WI38 (cell line): ENCODE data around the gene PTPRE.

Source experiments
- H3K4me3 ChIP-seq: 2 replicates; pipeline ENCODE4 v1.5.1; 2011; ENCODE audit warnings: low read depth, mild to moderate bottlenecking, control low read depth, low read length
- TF ChIP-seq, protein P1 (sequence below): IDR thresholded peaks from 2 replicates; pipeline ENCODE4 v1.5.1; 2012; ENCODE audit warnings: low read depth, mild to moderate bottlenecking, control low read depth, low read length

PTPRE gene

DNA sequence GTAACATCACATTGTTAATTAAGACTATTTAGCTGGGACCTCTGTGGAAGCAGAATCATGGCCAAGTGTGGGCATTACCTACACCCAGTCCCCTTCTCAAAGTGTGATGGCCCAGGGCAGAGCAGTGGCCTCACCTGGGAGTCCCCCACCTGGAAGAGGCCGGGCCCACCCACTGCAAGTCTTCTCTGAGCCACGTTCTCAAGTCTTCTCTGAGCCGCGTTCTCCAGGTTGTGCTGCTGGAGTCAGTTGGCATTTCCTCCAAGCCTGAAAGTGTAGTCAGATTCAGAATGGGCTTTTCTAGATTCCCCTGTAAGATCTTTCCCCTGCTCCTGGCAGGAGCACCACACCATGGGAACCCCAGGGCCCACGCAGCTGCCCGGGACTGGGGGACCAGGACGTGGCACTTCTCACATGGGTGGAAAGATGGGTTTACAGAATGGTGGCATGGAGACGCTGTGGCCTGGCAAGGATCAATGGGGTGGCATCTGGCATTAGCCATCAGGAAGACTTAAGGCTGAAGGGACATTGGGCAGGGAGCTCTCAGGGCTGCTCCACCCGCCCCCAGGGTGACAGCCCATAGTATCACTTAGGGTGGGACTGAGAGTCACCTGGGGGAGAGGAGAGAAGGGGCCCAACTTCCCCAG lies 151.3 kb downstream of the PTPRE start:
- TF ChIP-seq, protein P1, sequence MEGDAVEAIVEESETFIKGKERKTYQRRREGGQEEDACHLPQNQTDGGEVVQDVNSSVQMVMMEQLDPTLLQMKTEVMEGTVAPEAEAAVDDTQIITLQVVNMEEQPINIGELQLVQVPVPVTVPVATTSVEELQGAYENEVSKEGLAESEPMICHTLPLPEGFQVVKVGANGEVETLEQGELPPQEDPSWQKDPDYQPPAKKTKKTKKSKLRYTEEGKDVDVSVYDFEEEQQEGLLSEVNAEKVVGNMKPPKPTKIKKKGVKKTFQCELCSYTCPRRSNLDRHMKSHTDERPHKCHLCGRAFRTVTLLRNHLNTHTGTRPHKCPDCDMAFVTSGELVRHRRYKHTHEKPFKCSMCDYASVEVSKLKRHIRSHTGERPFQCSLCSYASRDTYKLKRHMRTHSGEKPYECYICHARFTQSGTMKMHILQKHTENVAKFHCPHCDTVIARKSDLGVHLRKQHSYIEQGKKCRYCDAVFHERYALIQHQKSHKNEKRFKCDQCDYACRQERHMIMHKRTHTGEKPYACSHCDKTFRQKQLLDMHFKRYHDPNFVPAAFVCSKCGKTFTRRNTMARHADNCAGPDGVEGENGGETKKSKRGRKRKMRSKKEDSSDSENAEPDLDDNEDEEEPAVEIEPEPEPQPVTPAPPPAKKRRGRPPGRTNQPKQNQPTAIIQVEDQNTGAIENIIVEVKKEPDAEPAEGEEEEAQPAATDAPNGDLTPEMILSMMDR: no peak

DNA sequence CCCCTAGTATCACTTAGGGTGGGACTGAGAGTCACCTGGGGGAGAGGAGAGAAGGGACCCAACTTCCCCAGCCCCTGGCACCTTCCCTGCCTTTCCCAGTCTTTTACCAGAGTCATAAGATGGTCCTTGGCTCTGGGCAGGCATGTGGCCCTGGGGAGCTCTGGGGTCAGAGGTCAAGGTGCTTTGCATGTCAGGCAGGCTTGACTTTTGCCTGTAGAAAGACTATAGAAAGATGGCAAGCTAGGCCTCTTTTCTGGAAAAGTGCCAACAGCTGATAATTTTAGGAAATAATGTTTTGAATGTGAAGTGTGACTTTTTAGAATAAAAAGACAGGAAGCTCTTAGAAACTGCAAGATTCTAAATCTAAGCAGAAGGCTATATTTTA lies 151.8 kb downstream of the PTPRE start:
- no peak overlapping the region for H3K4me3 ChIP-seq
- TF ChIP-seq, protein P1: no peak

More for the DNA sequence above, 151.3 kb downstream of the PTPRE start:
- H3K4me3 ChIP-seq: no peak overlapping the region

DNA sequence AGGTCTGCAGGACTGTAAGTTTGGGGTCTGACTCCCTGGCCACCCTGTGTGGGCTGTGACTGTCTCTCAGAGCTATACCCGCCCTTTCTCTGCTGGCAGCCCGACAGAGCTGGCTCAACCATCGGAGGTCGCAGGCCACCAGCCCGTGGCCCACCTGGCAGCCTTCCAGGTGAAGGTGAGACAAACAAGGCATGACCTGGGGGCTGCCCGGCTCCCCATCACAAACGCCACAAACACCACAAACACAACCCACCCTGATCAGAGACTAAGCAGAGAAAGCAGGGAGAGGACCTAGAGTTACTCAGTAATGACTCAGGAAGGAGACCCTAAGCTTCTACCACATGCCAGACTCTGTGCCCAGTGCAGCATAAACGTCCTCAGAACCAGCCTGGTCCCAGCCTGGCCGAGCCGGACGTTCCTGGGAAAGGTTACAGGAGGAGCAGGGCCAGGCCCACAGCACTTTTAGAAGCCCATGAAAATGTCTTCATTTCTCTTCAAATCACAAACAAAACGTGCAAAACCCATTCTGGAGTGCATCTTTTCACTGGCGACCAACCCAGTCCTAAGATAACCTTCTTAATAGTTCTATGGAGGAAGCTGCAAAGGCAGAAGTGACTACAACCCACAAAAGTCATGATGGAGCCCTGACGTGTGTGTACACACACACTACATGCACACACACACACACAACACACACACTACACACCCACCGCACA lies 152.5 kb downstream of the PTPRE start:
- no peak overlapping the region for H3K4me3 ChIP-seq
- TF ChIP-seq, protein P1: no peak

DNA sequence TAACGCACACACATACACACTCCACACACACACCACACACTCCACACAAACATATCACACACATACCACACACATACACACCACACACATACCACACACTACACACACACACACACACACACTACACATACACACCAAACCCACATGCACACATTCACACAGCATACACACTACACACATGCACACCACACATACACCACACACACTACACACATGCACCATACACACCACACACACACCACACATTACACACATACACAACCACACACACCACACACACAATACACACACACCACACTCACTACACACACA lies 153.0 kb downstream of the PTPRE start:
- no peak overlapping the region for H3K4me3 ChIP-seq
- TF ChIP-seq, protein P1: no peak

DNA sequence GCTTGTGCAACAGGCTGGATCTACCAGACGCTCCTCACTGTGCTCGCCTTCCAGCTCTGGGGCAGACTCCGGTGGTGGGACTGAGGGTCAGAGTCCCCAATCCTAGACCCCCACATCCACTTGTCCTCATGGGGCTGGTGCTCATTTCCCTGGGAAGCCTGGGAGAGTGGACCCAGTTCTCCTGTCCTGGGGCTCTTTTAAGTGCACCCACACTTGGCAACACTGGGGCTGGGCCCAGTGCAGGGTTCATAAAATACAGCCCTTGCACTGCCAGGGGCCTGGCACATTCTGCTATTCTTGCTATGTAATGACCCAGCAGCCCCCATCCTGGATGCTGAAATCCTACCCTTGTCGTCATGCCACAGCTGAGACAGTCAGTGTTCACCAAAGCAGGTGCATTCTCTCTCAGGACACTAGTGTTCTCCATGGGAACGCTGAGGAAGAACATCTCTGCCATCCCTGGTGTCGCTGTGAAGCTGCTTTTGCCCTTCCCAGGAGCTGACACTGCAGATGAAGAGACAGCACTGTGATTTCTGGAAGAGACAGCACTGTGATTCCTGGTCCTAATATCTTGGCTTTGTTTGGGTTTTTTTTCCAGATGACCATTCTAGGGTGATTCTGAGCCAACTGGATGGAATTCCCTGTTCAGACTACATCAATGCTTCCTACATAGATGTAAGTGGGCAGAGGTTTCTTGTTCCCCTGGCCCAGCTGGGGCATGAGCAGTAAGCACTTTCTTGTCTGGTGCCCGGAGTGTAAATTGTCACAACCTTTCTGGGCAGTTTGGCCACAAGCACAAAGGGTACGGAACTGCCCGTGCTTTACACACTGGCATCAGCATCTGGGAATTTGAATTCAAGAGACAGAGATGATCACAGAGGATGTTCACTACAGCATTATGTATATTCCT lies 153.7 kb downstream of the PTPRE start:
- TF ChIP-seq, protein P1: no peak

DNA sequence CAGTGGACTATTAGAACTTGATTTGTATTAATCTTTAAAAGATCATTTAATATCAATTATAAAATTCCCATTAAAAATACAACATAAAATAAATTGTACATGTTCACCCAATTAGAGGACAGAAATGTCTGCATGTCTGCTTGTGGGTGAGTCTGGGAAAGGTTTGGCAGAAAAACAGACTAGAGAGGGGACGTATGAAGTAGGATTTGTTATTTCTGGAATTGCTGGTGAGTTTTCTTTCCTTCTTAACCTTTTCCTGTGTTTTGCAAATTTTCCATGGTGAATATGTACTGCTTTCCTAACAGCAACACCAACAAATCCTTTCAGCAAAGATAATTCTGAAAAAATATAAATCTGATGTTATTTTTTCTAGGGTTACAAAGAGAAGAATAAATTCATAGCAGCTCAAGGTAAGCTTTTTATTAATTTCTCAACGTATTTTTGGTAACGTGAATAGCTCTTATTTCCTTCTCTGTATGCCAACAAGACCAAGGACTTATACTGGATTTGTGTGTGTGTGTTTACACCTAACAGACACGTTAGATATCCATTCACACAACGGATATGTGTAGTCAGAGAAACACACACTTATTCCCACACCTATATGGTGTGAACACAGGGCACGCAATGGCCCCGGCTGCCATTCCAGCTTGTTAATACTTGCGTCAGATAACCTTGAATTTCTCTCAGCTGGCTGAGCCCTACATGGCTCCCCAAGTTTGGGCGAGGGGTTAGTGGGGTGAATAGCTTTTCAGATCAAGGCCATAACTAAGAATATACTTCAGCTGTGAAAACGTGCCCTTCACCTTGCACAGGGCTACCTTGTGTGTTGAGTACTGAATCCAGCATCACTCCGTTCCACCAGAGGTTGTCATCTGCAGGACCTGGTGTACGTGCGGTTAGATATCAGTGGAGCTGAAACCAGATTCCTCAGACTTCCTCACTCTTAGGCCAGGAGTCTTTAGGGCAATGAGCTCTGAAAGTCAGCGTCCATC lies 154.7 kb downstream of the PTPRE start:
- TF ChIP-seq, protein P1: no peak
- H3K4me3 ChIP-seq: no peak overlapping the region

More for the DNA sequence above, 153.7 kb downstream of the PTPRE start:
- H3K4me3 ChIP-seq: no peak overlapping the region
